ENCODE results near the gene USH1C.

Gene USH1C

DNA sequence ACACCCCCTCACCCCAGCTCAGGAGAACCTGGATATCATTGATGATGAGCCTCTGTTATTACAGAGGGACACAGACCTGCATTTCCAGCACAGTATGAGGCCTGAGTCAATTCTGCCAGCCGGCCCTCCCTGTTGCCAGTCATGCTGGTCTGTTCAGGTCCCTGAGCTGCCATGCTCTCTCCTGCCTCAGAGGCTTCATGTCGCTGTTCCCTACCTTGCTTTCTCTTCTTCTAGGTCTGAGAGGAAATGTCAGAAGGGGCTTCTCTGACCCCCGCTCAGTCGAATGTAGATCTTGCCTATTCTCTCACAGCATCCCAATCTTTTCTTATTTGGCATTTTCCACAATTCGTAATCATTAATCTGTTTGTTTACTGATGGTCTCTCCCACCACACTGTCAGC lies 45.7 kb downstream of the USH1C start:
- no peak for DNase-seq

DNA sequence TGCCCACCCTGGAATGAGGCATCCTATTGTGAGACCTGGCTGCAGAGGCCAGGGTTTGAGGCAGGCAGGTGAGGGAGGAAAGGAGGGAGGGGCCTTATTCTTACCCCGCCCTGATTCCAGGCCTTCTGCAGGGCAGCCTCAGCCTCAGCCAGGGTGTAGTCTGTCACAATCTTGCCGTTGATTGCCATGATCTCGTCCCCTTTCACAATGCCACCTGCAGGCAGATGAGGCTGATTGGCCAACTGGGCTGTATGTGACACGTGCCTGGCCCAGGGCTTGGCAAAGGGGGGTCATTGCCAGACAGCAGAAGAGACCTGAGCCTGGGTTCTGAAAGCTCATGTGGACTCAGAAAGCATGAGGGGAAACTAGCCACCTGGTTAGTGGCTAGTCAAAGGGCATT lies 46.2 kb downstream of the USH1C start:
- no peak for DNase-seq

DNA sequence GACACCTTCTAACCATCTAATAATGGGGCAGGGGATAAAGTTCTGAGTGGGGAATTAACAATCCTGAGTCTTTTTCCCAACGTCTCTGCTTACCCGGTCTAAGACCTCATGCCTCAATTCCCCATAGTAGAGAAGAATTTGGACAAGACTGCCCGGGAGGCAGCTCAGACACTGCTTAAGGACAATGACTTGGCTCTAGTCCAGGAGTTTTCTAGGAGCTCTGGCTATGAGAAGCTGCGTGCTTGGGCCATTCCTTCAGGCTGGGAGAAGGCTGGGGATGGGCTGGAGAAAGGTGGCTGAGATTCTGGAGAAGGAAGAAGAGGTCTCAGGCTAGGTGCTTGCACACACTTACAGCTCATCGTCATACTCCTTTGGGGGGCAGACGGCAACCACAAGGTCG lies 47.8 kb downstream of the USH1C start:
- no peak for DNase-seq

DNA sequence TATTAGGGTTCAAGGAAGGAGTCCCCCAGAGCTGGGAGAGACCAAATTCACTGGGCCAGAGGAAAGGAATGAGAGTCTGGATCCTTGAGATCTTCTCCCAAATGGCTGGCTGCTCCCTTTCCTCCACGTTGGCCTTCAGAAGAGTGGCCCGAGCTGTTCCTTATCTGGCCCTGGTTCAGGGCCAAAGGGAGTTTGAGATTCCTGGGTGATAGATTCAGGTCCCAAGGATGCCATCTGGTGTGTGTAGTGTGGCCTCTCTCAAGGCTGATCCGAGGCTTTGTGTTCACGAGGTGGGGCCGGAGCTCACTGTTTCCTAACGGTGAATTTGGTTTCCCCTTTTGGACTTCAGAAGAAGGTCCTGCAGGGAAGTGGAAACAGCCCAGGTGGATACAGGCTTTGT lies 50.2 kb downstream of the USH1C start:
- DNase-seq, result no peak

DNA sequence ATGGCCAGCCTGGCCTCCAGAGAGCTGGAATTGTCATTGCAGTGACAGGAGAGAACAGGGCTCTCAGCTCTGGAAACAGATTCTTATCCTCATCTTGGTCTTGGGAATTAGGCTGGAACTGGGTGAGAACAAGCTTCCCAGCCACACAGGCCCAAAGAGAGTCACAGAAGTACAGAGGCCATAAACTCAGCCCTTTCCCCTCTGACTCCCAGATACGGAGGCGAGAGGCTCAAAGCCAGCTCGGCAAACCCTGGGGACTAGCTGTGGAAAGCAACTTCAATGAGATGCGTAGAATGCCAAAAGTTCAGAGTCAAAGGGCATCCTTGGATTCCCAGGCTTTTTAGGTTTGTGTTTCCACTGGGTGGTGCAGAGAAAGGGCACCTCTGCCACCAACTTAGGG lies 53.3 kb downstream of the USH1C start:
- DNase-seq, result no peak

DNA sequence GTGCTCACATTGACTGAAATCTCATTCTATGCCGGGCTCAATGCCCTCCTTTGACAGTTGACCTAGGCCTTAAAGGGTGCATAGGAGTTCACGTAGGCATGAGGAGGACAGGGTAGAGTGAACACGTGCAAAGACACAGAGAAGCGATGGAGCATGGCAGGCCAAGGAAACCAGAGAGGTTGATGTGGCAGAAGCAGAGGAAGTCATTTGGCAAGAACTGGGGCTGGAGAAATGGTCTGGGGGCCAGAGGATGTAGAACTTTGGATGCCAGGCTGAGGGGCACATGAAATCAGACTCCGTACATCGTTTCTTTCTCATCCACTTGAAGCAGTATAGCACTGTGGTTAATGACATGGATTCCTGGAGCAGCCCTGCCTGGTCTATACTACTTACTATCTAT lies 54.0 kb downstream of the USH1C start:
- DNase-seq, result no peak

DNA sequence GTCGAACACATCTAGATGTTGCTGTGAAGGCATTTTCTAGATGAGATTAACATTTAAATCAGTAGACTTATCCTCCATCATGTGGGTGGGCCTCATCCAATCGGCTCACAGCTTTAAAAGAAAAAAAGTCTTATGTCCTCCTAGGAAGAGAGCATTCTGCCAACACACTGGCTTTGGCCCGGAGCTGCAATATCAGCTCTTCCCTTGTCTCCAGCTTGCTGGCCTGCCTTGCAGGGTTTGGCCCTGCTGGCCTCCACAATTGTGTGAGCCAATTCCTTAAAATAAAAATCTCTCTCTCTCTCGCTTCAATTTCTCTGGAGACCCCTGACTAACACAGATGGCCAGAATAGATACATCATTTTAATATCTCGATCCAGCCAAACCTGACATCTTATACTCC lies 54.5 kb downstream of the USH1C start:
- no peak for DNase-seq

DNA sequence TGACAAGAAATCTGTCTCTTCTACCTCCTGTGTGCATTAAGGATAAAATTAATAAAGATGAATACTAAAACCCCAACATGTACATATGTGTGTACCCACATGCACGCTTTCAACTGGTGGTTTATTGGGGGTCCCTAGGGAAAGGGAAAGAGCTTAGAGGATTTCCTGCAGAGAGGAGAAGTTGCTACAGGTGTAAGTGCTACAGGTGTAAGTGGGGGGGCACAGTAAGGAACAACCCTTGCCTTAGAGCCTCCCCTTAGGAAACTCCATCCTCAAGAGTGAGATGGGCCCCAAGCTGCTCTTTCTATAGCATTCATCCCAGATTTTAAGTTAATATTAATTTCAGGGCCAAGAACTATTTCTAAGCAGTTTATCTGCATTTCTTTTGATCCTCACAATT lies 55.7 kb downstream of the USH1C start:
- no peak for DNase-seq

DNA sequence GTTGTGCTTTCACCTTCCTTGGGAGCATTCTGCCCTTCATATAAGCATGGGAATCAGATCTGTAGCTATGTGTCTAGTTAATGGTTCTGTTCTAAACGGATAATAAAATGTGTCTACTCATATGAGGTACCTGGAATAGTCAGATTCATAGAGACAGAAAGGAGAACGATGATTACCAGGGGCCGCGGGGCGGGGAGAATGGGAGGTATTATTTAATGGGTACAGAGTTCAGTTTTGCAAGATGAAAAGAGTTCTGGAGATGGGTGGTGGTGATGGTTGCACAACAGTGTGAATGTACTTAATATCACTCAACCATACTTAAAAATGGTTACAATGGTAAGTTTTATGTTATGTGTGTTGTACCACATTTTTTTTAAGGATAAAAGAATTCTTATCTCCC lies 57.6 kb downstream of the USH1C start:
- no peak for DNase-seq

DNA sequence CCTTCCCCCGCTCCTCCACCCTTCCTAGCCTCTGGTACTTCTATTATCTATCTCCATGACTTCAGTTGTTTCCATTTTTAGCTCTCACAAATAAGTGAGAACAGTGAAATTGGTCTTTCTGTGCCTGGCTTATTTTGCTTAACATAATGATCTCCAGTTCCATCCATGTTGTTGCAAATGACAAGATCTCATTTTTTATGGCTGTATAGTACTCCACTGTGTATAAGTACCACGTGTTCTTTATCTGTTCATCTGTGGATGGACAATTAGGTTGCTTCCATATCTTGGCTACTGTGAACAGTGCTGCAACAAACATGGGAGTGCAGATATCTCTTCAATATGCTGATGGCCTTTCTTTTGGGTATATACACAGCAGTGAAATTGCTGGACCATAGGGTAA lies 60.7 kb downstream of the USH1C start:
- no peak for DNase-seq

DNA sequence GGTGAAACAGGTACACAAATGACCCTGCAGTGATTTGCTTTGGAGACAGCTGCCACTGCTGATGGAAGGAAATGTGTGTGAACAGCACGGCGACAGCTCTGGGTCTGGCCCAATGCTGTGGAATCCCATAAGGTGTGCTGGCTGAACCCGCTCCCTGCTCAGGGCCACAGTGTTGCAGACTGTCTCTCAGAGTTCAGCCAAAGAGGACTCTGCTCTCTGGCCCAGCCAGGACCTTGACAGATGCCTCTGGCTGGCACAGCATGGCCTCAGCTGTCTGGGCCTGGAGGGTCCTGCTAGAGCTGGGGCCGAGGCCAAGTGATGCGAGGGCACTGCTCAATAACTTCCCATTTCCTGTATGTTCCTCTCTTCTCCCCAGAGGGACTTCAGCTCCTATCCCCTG lies 62.3 kb downstream of the USH1C start:
- no peak for DNase-seq

DNA sequence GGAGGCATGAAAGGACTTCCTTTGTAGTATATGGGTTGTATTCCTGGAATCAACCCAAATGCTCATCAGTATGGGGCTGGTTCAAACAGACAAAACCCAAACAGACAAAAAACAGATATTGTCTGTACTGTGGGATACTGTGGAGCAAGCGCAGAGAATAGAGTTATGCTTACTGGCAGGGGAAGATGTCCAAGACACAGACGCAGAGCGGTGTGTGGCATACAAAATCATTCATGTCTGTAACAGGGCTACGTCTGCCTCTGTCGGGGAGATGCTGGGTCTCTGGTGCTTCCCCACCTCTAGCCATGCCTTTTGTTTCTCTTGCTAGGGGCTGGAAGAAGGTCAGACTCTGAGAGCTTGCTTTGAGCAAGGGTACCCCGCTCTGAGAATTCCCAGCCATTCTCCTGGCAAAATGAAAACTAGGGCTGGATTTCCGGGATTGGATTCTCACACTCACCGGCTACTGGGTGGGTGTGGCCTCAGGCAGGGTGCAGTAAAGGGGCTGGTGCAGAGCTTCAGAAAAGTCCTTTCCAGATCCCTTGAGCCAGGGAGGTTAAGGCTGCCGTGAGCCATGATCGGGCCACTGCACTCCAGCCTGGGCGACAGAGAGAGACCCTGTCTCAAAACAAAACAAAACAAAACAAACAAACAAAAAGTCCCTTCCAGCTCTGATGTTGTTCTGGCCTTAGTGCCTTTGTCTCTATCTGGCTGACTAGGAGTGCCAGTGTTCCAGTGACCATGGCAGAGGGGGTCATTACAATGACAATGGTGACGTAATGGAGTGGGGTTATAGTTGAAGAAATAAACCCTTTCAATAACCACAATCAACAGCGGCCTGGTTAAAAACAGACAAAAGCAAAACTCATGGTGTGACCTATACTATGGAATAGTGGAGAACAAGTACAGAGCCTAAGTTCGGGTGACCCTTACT lies 64.7 kb downstream of the USH1C start:
- DNase-seq, result no peak

DNA sequence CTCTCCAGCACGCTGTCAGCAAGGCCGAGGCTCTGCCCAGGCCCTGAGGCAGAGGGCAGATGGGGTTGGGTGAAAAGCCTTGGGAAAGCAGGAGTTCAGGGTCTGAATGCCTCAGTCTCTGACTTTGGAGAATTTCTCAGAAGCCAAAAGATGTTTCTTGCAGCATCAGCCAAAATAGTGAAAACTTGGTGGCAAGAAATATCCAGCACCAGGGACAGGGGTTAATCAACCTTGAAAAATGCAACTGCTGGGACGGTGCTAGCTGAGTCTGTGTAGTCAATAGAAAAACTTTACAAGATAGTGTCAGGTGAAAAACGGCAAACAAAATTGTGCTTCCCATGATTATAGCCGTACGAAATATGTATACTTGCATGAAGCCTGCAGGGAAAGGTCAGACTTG lies 66.1 kb downstream of the USH1C start:
- DNase-seq, result no peak

DNA sequence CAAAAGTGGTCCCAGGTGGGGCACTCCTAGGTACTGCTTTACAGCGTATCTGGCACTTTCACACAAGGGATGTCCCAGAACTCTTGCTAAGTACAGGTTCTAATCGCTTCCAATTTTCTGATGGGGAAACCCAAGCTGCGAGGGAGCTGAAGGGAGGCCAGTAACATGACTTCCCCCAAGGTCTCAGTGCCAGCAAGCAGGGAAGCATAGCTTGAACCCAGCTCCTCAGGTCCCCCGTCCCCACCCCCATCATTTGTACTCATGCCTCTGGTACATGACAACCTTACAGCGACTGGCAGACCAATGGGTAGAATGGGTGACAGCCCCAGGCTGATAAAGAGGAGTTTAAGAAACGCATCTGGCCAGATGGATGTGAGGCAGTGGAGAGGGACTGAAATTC lies 66.9 kb downstream of the USH1C start:
- DNase-seq, result no peak

DNA sequence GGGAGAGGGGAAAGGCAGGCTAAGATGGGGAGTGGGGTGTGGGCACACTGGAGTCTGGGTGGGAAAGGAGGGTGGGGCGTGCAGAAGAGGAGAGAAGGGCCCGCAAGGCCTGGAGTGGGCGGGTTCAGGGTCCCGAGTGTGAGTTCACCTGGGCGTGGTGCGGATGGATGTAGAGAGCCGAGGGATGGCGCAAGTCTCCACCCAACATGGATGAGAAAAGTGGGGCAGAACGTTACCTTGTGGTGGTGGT lies 67.2 kb downstream of the USH1C start:
- no peak for DNase-seq

DNA sequence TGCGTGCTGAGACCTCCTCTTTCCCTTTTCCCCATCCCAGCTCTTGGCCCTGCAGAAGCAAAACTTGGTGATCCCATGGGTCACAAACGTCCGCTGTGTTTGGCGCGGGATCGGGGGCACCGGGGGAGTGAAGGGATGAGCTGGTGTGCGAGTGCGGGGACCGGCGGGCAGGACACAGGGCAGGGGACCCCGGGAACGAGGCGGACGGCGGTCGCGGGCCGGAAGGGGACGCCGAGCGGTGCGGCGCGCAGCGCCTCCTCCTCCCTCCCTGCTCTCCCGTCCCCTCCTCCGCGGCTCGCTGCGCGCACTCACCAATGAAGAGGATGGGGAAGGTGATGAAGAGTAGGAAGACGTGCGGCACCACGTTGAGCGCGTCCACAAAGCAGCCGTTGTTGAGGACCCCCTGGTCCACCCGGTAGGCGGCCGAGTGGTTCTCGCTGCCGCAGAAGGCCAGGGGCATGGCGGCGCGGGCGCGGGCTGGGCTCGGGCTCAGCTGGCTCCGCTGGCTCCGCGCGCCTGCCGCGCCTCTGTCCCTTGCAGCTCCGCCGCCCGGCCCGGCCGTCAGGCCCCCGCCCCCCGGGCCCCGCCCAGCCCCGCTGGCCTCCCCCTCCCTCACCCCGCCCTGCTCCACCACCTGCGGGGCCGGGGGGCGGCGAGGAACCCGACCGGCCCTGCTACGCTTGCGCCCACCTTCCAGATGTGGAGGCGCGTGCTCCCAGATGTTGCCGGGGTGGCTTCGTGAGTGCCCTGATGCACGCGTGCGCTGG lies 67.7 kb downstream of the USH1C start, which contains the start of gene ABCC8:
ABCC8 (minus strand) TSS at position 529 of the 767 bp plus-strand sequence; CDS start at position 460, 69 bp downstream.
- no peak for DNase-seq

DNA sequence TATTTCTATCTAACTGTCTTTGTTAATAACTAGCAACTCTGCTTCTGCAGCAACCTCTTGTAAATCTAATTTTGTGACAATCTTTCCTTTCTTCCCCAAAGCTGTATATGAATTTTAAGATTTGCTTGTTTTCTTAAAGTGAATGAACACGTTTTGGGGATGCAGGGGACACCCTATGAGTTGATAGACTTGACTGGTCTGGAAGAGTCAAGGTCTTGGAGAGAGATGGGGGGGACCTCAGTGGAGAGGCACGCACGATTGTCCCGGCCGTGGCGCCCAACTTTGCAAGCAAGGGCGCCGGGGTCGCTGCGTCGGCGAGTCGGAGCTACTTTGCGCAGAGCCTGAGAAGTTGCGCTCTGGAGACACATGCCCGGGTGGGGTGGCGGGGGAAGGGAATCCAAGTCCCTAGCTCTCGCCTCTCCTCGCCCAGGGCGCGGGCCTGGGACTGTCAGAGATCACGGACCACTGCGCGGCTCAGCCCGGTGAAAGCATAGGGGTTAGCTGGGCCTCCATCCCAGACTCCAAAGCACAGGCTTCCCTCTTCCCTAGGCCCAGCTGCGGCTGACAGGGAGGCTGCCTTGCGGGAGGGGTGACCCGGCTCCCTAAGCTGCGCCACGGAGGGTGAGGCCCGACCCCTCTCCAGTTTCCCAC lies 68.4 kb downstream of the USH1C start:
- DNase-seq, result no peak

DNA sequence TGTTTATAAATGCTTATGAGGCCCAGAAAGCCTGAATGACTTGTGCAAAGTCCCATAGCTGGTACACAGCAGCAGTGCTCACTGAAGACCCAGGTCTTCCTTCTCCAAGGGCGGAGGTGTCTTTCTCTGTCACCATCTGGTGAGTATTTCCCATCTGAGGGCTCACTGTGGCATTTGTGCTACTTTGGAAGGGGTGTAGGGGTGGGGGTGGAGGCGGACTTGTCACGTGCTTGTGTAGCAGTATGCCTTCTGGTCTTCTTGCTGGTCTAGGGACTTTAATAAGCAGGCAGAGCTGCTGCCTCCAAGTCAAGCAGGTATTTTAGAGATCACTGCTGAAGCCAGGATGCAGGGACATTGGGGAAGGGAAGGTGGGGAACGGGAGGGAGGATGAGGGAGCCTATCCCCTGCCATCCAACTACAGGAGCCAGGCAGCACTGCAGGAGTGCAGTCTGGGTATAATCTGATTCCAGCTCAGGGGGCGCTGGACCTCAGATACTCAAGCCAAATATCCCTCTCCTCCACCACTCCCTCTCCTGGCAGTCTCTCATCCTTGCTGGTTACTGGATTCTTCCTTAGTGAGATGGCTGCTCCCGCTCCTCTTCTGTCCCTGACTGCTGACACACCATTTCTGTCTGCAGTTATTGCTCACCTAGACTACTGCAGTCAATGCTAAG lies 71.0 kb downstream of the USH1C start:
- DNase-seq, result no peak

DNA sequence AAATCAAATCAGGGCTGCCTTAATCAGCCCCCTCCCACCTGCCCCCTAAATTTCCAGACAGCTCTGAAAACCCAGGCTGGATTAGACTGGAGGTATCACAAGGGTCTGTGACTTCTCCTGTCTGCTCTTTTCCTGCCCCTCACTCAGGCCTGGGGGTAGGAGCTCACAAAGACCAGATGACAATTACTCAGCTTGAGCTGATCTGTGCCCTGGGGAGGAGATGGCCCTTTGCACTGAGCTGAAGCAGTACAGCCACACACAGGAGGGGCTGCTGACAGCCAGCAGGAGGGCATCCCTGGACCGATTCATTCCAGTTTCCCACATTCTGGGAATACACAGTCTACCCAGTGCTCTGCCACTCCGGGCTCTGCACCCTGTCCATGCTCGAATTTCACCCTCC lies 71.7 kb downstream of the USH1C start:
- DNase-seq, result no peak

DNA sequence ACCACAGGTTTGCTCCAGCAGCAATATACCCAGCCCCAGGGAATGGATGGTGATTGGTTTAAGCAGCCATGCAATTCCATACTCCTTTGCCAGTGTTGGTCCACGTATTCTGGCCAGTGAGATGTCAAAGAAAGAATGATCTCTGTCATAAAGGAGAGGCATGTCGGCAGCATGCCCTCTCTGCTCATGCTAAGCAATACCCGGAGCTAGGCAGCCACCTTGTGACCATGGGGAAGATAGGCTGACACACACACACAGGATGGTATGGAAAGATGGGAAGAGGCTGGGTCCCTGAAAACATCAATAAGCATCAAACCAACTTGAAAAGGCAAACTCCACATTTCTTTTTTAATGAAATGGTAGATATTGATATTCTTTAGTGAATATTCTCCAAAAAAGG lies 72.7 kb downstream of the USH1C start:
- DNase-seq, result no peak

DNA sequence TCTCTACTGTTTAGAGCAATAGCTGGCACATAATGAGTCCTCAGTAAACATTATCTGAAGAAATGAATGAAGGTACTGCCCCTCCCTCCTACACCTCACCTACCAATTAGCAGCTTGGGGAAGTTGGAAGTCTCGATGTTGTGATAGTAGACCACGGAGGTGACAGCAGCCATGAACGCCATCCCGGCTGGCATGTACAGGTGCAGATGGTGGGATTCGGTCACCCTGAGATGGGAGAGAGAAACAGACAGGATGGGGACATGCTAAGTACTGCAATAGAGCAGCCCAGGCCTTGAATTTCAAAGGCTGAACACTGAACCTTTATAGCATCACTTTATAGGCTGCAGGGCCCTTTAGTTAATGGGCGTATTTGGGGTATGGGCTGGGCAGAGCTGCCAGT lies 74.2 kb downstream of the USH1C start:
- DNase-seq, result no peak

DNA sequence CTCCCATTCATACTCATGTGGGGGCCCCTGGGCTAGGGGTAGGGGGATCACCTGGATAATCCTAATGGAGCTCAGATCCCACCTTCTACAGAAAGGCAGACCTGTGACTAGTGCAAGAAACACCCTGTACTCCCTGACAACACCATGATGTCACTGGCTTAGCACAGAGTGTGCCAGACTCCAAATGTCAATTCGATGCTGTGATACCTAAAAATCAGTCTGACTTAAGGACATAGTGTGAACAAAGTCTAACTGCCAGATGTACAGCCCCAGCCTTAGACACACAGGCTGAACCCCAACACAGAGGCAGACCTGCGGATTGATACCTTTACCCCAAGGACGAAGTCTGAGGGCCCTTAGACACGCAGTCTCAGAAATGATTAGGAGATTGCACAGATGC lies 76.1 kb downstream of the USH1C start:
- no peak for DNase-seq

DNA sequence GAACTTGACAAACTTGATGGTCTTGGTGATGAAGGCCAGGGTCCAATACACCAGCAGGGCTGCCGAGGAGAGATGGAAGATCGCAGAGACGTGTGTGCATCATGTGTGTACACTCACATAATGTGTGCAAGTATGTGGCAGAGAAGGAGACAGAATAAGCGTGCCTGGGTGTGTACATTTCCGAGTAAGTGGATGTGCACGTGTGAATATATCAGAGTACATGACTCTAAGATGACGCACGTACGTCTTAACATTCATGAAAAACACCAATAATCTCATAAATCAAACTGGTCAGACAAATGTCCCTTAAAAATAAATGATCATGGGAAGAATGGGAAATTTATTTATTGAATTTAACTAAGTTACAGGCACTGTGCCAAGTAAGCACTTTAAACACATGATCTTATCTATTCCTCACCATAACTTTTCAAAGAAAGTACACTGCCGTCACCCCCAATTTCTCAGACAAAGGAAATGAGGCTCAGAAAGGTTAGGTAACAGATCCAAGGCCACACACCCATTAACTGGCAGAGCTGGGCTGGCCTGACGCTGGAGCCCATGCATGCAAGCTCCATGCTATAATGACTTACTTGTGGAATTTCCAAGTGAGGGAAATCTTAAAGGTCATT lies 80.6 kb downstream of the USH1C start:
- no peak for DNase-seq
